MM.1S (cell line): ENCODE data around the gene RFPL3.

Source experiments
- CTCF ChIP-seq: fragments of 300-600 bp; sonication (generic); IDR thresholded peaks from 2 replicates; pipeline ENCODE4 v1.5.1; 2016; ENCODE audit warnings: antibody characterized with exemption, low read length, mixed read lengths
- EZH2 ChIP-seq: fragments of 300-600 bp; sonication (generic); optimal IDR thresholded peaks from 2 replicates; pipeline ENCODE3; 2017; ENCODE audit warnings: low read depth, mild to moderate bottlenecking, antibody characterized with exemption, low read length, mixed read lengths

DNA sequence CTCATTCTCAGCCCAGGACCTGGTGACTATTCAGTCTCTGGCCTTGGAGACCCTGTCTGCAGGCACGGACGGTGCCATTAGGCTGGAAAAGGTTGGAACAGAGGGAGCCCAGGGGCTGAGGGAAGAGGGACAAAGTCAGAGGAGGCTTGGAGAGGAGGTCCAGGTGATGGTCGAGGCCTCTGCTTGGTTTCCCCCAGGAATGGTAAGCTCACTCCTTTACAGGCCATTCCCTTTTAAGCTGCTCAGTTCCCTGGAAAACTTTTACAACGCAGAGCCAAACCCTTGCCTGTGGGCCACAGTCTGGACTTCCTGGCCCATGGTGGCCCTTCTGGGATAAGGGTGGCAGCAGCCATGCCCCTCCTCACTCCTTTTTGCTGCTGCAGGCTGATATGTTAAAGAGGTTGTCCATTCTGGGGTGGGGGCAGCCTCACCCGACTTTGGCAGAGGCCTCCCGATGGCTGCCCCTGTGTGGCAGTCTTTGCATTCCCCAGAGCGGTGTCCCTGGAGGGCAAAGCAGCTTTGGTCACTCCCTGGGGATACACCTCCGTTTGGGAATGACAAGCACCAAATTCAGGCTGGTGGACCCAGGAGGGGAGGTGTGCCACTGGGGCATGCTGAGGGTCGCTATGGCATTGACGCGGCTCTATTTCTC lies 34.0 kb upstream of the RFPL3 start:
- TF ChIP-seq CTCF = no peak
- TF ChIP-seq EZH2 = no peak
